WTC11 (cell line): ENCODE data around the gene UQCR11. TPM values are rescaled to one million over a fixed set of nuclear protein-coding genes. Genes with fewer than 3 reads are reported as not detected.

Experiments
- ATAC-seq: fragments of 200-7000 bp; cut with Tn5 transposase; 2 replicates; pipeline ENCODE4 v1.10.0; 2021; ENCODE audit warnings: mild to moderate bottlenecking, moderate library complexity
- CTCF ChIA-PET: fragments of 300-600 bp; sonication (Branson Sonifier 250); formaldehyde crosslinking; loops from one replicate; lab custom pipeline; 2021; ENCODE audit warnings: antibody characterized with exemption; lab: Charles Lee
- POLR2A ChIA-PET: fragments of 350-600 bp; sonication (Branson Sonifier 250); formaldehyde crosslinking; loops from one replicate; lab custom pipeline; 2021; ENCODE audit warnings: antibody characterized with exemption; lab: Charles Lee
- DNase-seq: peaks from one replicate; pipeline ENCODE4 v3.0.0; 2021; ENCODE audit warnings: low spot score
- H3K27ac Mint-ChIP-seq: 2 replicates; pipeline ENCODE4 v1.8.0; 2021; ENCODE audit warnings: mixed read lengths
- H3K27me3 Mint-ChIP-seq: 2 replicates; pipeline ENCODE4 v1.8.0; 2021; ENCODE audit warnings: low read depth, mild to moderate bottlenecking, moderate library complexity, mixed read lengths
- H3K36me3 Mint-ChIP-seq: 2 replicates; pipeline ENCODE4 v1.8.0; 2021; ENCODE audit warnings: mixed read lengths
- H3K4me1 Mint-ChIP-seq: 2 replicates; pipeline ENCODE4 v1.8.0; 2022; ENCODE audit warnings: mixed read lengths
- H3K4me3 Mint-ChIP-seq: 2 replicates; pipeline ENCODE4 v1.8.0; 2021; ENCODE audit warnings: mild to moderate bottlenecking, moderate library complexity, mixed read lengths
- H3K9me3 Mint-ChIP-seq: 2 replicates; pipeline ENCODE4 v1.8.0; 2021; ENCODE audit warnings: mixed read lengths
- AFF4 ChIP-seq: sonication (generic); formaldehyde crosslinking; IDR thresholded peaks from 2 replicates; pipeline ENCODE4 v1.8.1; 2023; ENCODE audit warnings: mild to moderate bottlenecking, missing genetic modification reagents, borderline replicate concordance
- E2F4 ChIP-seq: sonication (generic); formaldehyde crosslinking; IDR thresholded peaks from 2 replicates; pipeline ENCODE4 v1.8.1; 2022; ENCODE audit warnings: low read depth, mild to moderate bottlenecking, moderate library complexity, missing genetic modification reagents, borderline replicate concordance
- EMX1 ChIP-seq: fragments of 250-450 bp; sonication (Bioruptor Pico); IDR thresholded peaks from 2 replicates; pipeline ENCODE4 v1.8.0; 2021; ENCODE audit warnings: mild to moderate bottlenecking
- ESRRA ChIP-seq: sonication (generic); formaldehyde crosslinking; IDR thresholded peaks from 2 replicates; pipeline ENCODE4 v1.8.1; 2022; ENCODE audit warnings: mild to moderate bottlenecking, missing genetic modification reagents, borderline replicate concordance
- FOXJ3 ChIP-seq: sonication (generic); formaldehyde crosslinking; IDR thresholded peaks from 2 replicates; pipeline ENCODE4 v1.9.0; 2021; ENCODE audit warnings: missing genetic modification reagents, mild to moderate bottlenecking, borderline replicate concordance
- FOXK1 ChIP-seq: sonication (generic); formaldehyde crosslinking; IDR thresholded peaks from 2 replicates; pipeline ENCODE4 v1.8.0; 2022; ENCODE audit warnings: mild to moderate bottlenecking, moderate library complexity, missing genetic modification reagents
- GABPB1 ChIP-seq: sonication (generic); formaldehyde crosslinking; IDR thresholded peaks from 2 replicates; pipeline ENCODE4 v1.8.1; 2023; ENCODE audit warnings: mild to moderate bottlenecking, missing genetic modification reagents
- GRHL2 ChIP-seq: fragments of 250-450 bp; sonication (Bioruptor Pico); IDR thresholded peaks from 2 replicates; pipeline ENCODE4 v1.8.0; 2022; ENCODE audit warnings: mild to moderate bottlenecking, moderate library complexity; ENCODE audit not compliant: insufficient replicate concordance, severe bottlenecking
- IRF1 ChIP-seq: sonication (generic); formaldehyde crosslinking; IDR thresholded peaks from 2 replicates; pipeline ENCODE4 v1.8.0; 2023; ENCODE audit warnings: missing genetic modification reagents
- NFE2L1 ChIP-seq: sonication (generic); formaldehyde crosslinking; IDR thresholded peaks from 2 replicates; pipeline ENCODE4 v1.8.1; 2023; ENCODE audit warnings: missing genetic modification reagents
- RORB ChIP-seq: fragments of 250-450 bp; sonication (Bioruptor Pico); IDR thresholded peaks from 2 replicates; pipeline ENCODE4 v1.9.0; 2021; ENCODE audit warnings: mild to moderate bottlenecking
- TCF7 ChIP-seq: sonication (generic); formaldehyde crosslinking; IDR thresholded peaks from 2 replicates; pipeline ENCODE4 v1.8.0; 2022; ENCODE audit warnings: mild to moderate bottlenecking, low read depth, missing genetic modification reagents, moderate library complexity
- ZBTB21 ChIP-seq: sonication (generic); formaldehyde crosslinking; IDR thresholded peaks from 2 replicates; pipeline ENCODE4 v1.8.1; 2023; ENCODE audit warnings: mild to moderate bottlenecking, missing genetic modification reagents, borderline replicate concordance
- ZNF396 ChIP-seq: fragments of 250-450 bp; sonication (Bioruptor Pico); IDR thresholded peaks from 2 replicates; pipeline ENCODE4 v1.8.0; 2021; ENCODE audit warnings: mild to moderate bottlenecking, moderate library complexity, borderline replicate concordance
- ZNF671 ChIP-seq: fragments of 250-450 bp; sonication (Bioruptor Pico); IDR thresholded peaks from 2 replicates; pipeline ENCODE4 v1.8.0; 2021; ENCODE audit warnings: mild to moderate bottlenecking
- total RNA-seq: library from RNA; stranded (reverse); gene quantifications from 3 replicates; pipeline ENCODE4 v1.2.3, GENCODE V29; 2021
- TF ChIP-seq, protein P1 (sequence below): fragments of 250-450 bp; sonication (Bioruptor Pico); IDR thresholded peaks from 2 replicates; pipeline ENCODE4 v1.8.0; 2021; ENCODE audit warnings: mild to moderate bottlenecking
- TF ChIP-seq, protein P2 (sequence below): fragments of 200-600 bp; IDR thresholded peaks from 2 replicates; pipeline ENCODE4 v1.8.0; 2022; ENCODE audit warnings: antibody characterized with exemption

The UQCR11 gene
- total RNA-seq, 1 experiment from 2014 or later = 198 TPM

GRCh38 chr19:1608359-1609102 is 3.3 kb upstream of the UQCR11 start (continued):
- no peak for TF ChIP-seq FOXK1 (CRISPR knock-in tag)
- no peak for TF ChIP-seq NFE2L1
- TF ChIP-seq AFF4 (CRISPR knock-in tag) = no peak

GRCh38 chr19:1606138-1606651 is 933 bp upstream of the UQCR11 start:
- H3K4me3 Mint-ChIP-seq = peak overlapping the region; percentile 83
- no peaks in the 10 kb centered on the region for H3K9me3 Mint-ChIP-seq
- ATAC-seq = peak; percentile 1
- no peaks in the 10 kb centered on the region for H3K27me3 Mint-ChIP-seq
- H3K27ac Mint-ChIP-seq = peak overlapping the region; percentile 99
- POLR2A ChIA-PET = interaction anchor here (1.0 to 2.2 kb wide), 2 partner anchors 13 to 15 kb away, joined by 4 to 7 read pairs; partner anchors contain the start of gene MBD3
- peaks cover 5% of the 10 kb centered on the region for H3K36me3 Mint-ChIP-seq
- DNase-seq = no peak
- H3K4me1 Mint-ChIP-seq = peaks cover 9% of the 10 kb centered on the region; the same call in 1 of the 2 replicates
- no peak for TF ChIP-seq GRHL2 (CRISPR knock-in tag)
- no peak for TF ChIP-seq EMX1
- no peak for TF ChIP-seq GABPB1 (CRISPR knock-in tag)
- no peak for TF ChIP-seq IRF1 (CRISPR knock-in tag)
- TF ChIP-seq ESRRA (CRISPR knock-in tag) = no peak
- TF ChIP-seq, protein P1, sequence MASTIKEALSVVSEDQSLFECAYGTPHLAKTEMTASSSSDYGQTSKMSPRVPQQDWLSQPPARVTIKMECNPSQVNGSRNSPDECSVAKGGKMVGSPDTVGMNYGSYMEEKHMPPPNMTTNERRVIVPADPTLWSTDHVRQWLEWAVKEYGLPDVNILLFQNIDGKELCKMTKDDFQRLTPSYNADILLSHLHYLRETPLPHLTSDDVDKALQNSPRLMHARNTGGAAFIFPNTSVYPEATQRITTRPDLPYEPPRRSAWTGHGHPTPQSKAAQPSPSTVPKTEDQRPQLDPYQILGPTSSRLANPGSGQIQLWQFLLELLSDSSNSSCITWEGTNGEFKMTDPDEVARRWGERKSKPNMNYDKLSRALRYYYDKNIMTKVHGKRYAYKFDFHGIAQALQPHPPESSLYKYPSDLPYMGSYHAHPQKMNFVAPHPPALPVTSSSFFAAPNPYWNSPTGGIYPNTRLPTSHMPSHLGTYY (CRISPR knock-in tag) = no peak
- no peak for TF ChIP-seq TCF7 (CRISPR knock-in tag)
- no peak for TF ChIP-seq ZBTB21 (CRISPR knock-in tag)
- no peak for TF ChIP-seq ZNF671 (CRISPR knock-in tag)
- no peak for TF ChIP-seq ZNF396 (CRISPR knock-in tag)
- TF ChIP-seq, protein P2, sequence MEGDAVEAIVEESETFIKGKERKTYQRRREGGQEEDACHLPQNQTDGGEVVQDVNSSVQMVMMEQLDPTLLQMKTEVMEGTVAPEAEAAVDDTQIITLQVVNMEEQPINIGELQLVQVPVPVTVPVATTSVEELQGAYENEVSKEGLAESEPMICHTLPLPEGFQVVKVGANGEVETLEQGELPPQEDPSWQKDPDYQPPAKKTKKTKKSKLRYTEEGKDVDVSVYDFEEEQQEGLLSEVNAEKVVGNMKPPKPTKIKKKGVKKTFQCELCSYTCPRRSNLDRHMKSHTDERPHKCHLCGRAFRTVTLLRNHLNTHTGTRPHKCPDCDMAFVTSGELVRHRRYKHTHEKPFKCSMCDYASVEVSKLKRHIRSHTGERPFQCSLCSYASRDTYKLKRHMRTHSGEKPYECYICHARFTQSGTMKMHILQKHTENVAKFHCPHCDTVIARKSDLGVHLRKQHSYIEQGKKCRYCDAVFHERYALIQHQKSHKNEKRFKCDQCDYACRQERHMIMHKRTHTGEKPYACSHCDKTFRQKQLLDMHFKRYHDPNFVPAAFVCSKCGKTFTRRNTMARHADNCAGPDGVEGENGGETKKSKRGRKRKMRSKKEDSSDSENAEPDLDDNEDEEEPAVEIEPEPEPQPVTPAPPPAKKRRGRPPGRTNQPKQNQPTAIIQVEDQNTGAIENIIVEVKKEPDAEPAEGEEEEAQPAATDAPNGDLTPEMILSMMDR = no peak
- no peak for TF ChIP-seq FOXJ3 (CRISPR knock-in tag)
- TF ChIP-seq RORB (CRISPR knock-in tag) = no peak
- no peak for TF ChIP-seq E2F4 (CRISPR knock-in tag)
- CTCF ChIA-PET = interaction anchor here (0.5 to 1.7 kb wide), 9 partner anchors 15 to 232 kb away, joined by 3 to 9 read pairs (median 4); partner anchors contain the start of gene ATP8B3
